ENCODE results near the gene NUDT22.

DNA sequence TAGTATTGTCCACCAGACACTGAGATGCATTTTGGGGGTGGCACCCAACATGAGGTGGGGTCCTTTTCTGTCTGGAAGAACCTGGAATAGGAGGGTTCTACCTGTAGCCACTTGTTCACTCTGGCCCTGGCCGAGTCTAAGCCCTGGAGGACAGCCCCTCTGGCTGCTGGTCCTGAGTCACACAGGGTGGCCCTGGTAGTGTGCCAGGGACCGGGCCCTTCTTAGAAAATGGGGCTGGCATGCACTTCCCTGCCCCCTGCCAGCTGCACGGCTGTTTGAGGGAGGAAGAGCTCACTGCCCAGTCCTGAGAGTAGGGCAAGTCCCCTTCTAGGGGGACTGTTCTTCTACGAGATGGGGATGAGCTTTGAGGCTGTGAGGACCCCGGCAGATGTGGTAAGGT lies 27.4 kb downstream of the NUDT22 start:
- TF ChIP-seq, protein P1, sequence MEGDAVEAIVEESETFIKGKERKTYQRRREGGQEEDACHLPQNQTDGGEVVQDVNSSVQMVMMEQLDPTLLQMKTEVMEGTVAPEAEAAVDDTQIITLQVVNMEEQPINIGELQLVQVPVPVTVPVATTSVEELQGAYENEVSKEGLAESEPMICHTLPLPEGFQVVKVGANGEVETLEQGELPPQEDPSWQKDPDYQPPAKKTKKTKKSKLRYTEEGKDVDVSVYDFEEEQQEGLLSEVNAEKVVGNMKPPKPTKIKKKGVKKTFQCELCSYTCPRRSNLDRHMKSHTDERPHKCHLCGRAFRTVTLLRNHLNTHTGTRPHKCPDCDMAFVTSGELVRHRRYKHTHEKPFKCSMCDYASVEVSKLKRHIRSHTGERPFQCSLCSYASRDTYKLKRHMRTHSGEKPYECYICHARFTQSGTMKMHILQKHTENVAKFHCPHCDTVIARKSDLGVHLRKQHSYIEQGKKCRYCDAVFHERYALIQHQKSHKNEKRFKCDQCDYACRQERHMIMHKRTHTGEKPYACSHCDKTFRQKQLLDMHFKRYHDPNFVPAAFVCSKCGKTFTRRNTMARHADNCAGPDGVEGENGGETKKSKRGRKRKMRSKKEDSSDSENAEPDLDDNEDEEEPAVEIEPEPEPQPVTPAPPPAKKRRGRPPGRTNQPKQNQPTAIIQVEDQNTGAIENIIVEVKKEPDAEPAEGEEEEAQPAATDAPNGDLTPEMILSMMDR (IDR thresholded peaks at IDR 0.05) = no peak
- TF ChIP-seq POLR2A (IDR thresholded peaks at IDR 0.05) = no peak
